GM12878 (cell line): Measurements from ENCODE around the gene SUGCT. TPM values are rescaled to one million over a fixed set of nuclear protein-coding genes. Genes with fewer than 3 reads are reported as not detected.

ENCODE experiments used
- E2F8 ChIP-seq: fragments of 450-650 bp; IDR thresholded peaks from 2 replicates; pipeline ENCODE4 v1.6.1; 2018; ENCODE audit warnings: mild to moderate bottlenecking, low read depth, moderate library complexity; ENCODE audit not compliant: partially characterized antibody
- polyA plus RNA-seq, 11 experiments: library from polyadenylated mRNA; depleted of rRNA in 4 of 11; unstranded in 6 of 11; stranded (reverse) in 5 of 11; fragments of >200 nt; fragmentation: Nextera tagmentation in 4 of 11; fragmentation: Illumina TruSeq in 1 of 11; extraction: Ambion mirVana in 4 of 11; extraction: Trizol in 1 of 11; gene quantifications; 1 replicate in 1 of 11; 2 replicates in 10 of 11; pipeline versions ENCODE4 v1.2.1 to v1.2.3, GENCODE V29; 2011 to 2016; ENCODE audit warnings: inconsistent platforms in 2 of 11, missing spikeins in 2 of 11, low read depth in 1 of 11
- total RNA-seq, 4 experiments: library from RNA; depleted of rRNA in 3 of 4; stranded (reverse); fragments of >200 nt in 3 of 4; fragmentation: Illumina TruSeq in 1 of 4; extraction: Trizol in 1 of 4; gene quantifications; 2 replicates each; pipeline versions ENCODE4 v1.2.1 to v1.2.3, GENCODE V29; 2013 to 2021
- TF ChIP-seq, protein P1 (sequence below): IDR thresholded peaks from 2 replicates; pipeline ENCODE4 v1.6.1; 2012; ENCODE audit warnings: mild to moderate bottlenecking, low read depth, low read length
- TF ChIP-seq, protein P2 (sequence below): fragments of 450-650 bp; formaldehyde crosslinking; IDR thresholded peaks from 2 replicates; pipeline ENCODE4 v1.4.0; 2020; ENCODE audit warnings: mild to moderate bottlenecking, moderate library complexity

SUGCT gene
- total and polyA plus RNA-seq, 10 of the 15 experiments (the other 5 are each of a cell fraction or from before 2014, with no cell fraction given): 0.08 to 1.2 (median 0.67) TPM; not detected in 1

DNA sequence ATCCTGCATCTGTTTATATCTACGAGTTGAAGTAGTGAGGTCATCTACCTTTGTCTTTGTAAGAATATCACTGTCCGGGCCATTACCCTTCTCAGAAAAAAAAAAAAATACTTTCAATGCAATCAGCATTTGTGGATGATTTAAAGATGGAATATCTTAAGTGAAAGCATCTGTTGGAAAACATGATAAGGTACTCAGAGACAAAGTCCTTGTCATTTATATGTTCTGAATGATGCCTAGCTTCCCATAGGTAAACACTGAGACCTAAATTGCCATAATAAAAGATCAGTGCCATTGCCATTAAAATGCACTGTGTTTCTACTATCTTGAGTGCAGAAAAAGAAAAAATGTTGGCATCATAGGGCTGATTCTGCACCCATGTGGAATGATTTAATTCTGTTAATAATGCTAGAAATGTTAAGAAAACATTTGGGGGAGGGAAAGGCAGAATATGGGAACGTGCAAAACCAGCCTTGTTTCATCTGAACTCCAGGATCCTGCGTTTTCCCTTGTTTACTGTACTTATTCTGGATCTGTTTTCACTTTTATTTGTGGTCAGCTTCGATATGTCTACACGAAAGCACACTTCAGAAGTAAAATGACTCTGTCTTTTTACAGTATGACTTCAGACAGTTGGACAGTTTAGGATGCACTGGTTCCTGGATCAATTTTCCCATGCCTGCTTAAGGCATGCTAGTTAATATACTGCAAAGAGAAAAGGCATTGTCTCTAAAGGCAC, 669.8 kb downstream of the SUGCT start (continued):
- TF ChIP-seq, protein P1, sequence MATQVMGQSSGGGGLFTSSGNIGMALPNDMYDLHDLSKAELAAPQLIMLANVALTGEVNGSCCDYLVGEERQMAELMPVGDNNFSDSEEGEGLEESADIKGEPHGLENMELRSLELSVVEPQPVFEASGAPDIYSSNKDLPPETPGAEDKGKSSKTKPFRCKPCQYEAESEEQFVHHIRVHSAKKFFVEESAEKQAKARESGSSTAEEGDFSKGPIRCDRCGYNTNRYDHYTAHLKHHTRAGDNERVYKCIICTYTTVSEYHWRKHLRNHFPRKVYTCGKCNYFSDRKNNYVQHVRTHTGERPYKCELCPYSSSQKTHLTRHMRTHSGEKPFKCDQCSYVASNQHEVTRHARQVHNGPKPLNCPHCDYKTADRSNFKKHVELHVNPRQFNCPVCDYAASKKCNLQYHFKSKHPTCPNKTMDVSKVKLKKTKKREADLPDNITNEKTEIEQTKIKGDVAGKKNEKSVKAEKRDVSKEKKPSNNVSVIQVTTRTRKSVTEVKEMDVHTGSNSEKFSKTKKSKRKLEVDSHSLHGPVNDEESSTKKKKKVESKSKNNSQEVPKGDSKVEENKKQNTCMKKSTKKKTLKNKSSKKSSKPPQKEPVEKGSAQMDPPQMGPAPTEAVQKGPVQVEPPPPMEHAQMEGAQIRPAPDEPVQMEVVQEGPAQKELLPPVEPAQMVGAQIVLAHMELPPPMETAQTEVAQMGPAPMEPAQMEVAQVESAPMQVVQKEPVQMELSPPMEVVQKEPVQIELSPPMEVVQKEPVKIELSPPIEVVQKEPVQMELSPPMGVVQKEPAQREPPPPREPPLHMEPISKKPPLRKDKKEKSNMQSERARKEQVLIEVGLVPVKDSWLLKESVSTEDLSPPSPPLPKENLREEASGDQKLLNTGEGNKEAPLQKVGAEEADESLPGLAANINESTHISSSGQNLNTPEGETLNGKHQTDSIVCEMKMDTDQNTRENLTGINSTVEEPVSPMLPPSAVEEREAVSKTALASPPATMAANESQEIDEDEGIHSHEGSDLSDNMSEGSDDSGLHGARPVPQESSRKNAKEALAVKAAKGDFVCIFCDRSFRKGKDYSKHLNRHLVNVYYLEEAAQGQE: no peak
- no peak for TF ChIP-seq E2F8
- TF ChIP-seq, protein P2, sequence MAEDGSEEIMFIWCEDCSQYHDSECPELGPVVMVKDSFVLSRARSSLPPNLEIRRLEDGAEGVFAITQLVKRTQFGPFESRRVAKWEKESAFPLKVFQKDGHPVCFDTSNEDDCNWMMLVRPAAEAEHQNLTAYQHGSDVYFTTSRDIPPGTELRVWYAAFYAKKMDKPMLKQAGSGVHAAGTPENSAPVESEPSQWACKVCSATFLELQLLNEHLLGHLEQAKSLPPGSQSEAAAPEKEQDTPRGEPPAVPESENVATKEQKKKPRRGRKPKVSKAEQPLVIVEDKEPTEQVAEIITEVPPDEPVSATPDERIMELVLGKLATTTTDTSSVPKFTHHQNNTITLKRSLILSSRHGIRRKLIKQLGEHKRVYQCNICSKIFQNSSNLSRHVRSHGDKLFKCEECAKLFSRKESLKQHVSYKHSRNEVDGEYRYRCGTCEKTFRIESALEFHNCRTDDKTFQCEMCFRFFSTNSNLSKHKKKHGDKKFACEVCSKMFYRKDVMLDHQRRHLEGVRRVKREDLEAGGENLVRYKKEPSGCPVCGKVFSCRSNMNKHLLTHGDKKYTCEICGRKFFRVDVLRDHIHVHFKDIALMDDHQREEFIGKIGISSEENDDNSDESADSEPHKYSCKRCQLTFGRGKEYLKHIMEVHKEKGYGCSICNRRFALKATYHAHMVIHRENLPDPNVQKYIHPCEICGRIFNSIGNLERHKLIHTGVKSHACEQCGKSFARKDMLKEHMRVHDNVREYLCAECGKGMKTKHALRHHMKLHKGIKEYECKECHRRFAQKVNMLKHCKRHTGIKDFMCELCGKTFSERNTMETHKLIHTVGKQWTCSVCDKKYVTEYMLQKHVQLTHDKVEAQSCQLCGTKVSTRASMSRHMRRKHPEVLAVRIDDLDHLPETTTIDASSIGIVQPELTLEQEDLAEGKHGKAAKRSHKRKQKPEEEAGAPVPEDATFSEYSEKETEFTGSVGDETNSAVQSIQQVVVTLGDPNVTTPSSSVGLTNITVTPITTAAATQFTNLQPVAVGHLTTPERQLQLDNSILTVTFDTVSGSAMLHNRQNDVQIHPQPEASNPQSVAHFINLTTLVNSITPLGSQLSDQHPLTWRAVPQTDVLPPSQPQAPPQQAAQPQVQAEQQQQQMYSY (CRISPR knock-in tag): no peak
- TF ChIP-seq, all 136 proteins: peak for 0
